Esophagus squamous epithelium (tissue), 5 donors: ENCODE results near the gene ZHX3. TPM values are rescaled to one million over a fixed set of nuclear protein-coding genes. Genes with fewer than 3 reads are reported as not detected.

ENCODE experiments used
- DNase-seq: peaks from one replicate; lab custom pipeline; 2025; lab: John Stamatoyannopoulos, UW
- H3K27ac ChIP-seq, 4 donors: fragments of 200-600 bp; sonication (generic); one replicate each; pipeline ENCODE4 v1.5.1; 2016 to 2019; ENCODE audit warnings: mild to moderate bottlenecking in 1 of 4
- H3K27me3 ChIP-seq, 4 donors: fragments of 200-600 bp; sonication (generic); 1 replicate in 3 of 4; 2 replicates in 1 of 4; pipeline versions ENCODE4 v1.5.1 to v1.6.0; 2017 to 2021; ENCODE audit warnings: antibody characterized with exemption in 1 of 4
- H3K36me3 ChIP-seq, 3 donors: fragments of 200-600 bp; sonication (generic); one replicate each; pipeline ENCODE4 v1.5.1; 2016 to 2019
- H3K4me1 ChIP-seq, 3 donors: fragments of 200-600 bp; sonication (generic); one replicate each; pipeline ENCODE4 v1.5.1; 2017 to 2019
- H3K4me3 ChIP-seq, 4 donors: fragments of 200-600 bp; sonication (generic); 1 replicate in 3 of 4; 2 replicates in 1 of 4; pipeline ENCODE4 v1.5.1; 2016 to 2019; ENCODE audit warnings: mild to moderate bottlenecking in 2 of 4, moderate library complexity in 1 of 4
- H3K9me3 ChIP-seq, 3 donors: fragments of 200-600 bp; sonication (generic); one replicate each; pipeline ENCODE4 v1.5.1; 2016 to 2019
- CTCF ChIP-seq, 6 experiments: fragments of 450-650 bp in 4 of 6; fragments of 200-600 bp in 2 of 6; sonication (generic) in 2 of 6; IDR thresholded peaks; one replicate each; pipeline ENCODE4 v1.5.1; 2016 to 2019; ENCODE audit warnings: antibody characterized with exemption in 6 of 6, mild to moderate bottlenecking in 4 of 6, moderate library complexity in 4 of 6
- POLR2A ChIP-seq, 4 donors: fragments of 450-650 bp; IDR thresholded peaks; one replicate each; pipeline ENCODE4 v1.6.1; 2017; ENCODE audit warnings: antibody characterized with exemption in 4 of 4, mild to moderate bottlenecking in 4 of 4, moderate library complexity in 3 of 4
- WGBS, 2 donors: methylation state at CpG; one replicate each; pipeline ENCODE4 v1.1.5; 2018; 5-methylcytosine and 5-hydroxymethylcytosine counted together
- intact Hi-C: fragments of 100-400 bp; cut with DNase I; formaldehyde crosslinking; loops from one replicate; pipeline ENCODE4 v1.15.0; 2022
- total RNA-seq, 4 donors: library from RNA; depleted of rRNA; stranded (reverse); fragments of >200 nt; gene quantifications; one replicate each; pipeline ENCODE4 v1.1.0, GENCODE V29; 2016
- donor health status: DM: yes; HTN: yes; CAD: no.

ZHX3 gene
- total RNA-seq, 4 donors from 2014 or later = 13.6 to 30.3 (median 15.5) TPM

DNA sequence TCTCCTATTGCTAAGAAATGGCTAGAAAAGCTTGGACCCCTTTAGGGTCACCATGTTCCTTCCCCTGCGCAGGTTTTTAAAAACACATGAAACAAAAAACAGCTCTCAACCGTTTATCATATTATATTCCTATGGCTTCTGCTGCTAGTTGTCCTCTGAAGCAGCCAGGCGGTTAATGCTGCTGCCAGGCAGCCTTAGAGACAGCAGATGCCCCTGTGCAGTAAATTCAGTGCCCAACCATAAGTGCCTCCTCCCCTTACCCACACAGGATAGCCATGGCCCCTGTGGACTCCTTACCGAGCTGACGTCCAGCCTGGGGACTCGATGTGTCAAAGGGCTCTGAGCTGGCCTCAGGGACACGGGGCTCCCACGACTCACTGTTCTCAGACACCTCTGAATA lies 115.8 kb downstream of the ZHX3 start:
- Histone ChIP-seq H3K27me3 (no peaks in the 10 kb centered on the region), H3K4me3 (no peak overlapping the region), H3K9me3 (peaks cover 0 to 14% (median 13%) of the 10 kb centered on the region in 3 donors), H3K36me3 (peaks cover 0 to 55% (median 0%) of the 10 kb centered on the region in 3 donors), H3K27ac (no peak overlapping the region), H3K4me1 (peaks cover 0 to 10% (median 0%) of the 10 kb centered on the region in 3 donors)
- no peak for DNase-seq
- 87 to 92% methylated on average over 4 to 8 of the region's 8 CpGs for WGBS, 2 donors
- intact Hi-C loops = no loop called here
- TF ChIP-seq CTCF (IDR thresholded peaks at IDR 0.05) = no peak
- no peak for TF ChIP-seq POLR2A (IDR thresholded peaks at IDR 0.05)

GRCh38 chr20:41200446-41201202 lies 116.9 kb downstream of the ZHX3 start:
- intact Hi-C loops = no loop called here
- Histone ChIP-seq H3K4me3 (no peak overlapping the region), H3K27ac (no peak overlapping the region), H3K27me3 (no peaks in the 10 kb centered on the region), H3K9me3 (peaks cover 0 to 14% (median 13%) of the 10 kb centered on the region in 3 donors), H3K36me3 (peaks cover 0 to 55% (median 0%) of the 10 kb centered on the region in 3 donors), H3K4me1 (peaks cover 0 to 10% (median 0%) of the 10 kb centered on the region in 3 donors)
- no peak for DNase-seq
- no peak for TF ChIP-seq POLR2A (IDR thresholded peaks at IDR 0.05)
- TF ChIP-seq CTCF (IDR thresholded peaks at IDR 0.05) = no peak
- WGBS, 2 donors = 72 to 83% methylated on average over 3 of the region's 3 CpGs

DNA sequence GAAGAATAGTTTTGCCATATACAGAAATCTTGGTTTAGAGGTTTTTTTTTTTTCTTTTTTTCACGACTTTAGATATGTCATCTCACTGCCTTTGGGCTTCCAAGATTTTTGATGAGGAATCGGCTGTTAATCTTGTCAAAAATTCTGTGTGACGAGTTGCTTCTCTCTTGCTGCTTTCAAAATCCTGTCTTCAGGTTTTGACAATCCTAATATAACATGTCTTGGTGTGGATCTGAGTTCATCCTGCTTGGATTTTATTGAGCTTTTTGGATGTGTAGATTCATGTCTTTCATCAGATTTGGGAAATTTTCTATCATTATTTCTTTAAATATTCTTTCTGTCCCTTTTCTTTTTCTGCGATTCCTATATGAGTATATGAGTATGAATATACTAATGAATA lies 119.1 kb downstream of the ZHX3 start:
- TF ChIP-seq CTCF (IDR thresholded peaks at IDR 0.05) (no peak), POLR2A (IDR thresholded peaks at IDR 0.05) (no peak)

GRCh38 chr20:41196653-41197225 lies 120.8 kb downstream of the ZHX3 start:
- Histone ChIP-seq H3K27me3 (no peaks in the 10 kb centered on the region), H3K4me1 (no peaks in the 10 kb centered on the region), H3K27ac (no peak overlapping the region), H3K36me3 (peaks cover 0 to 35% (median 0%) of the 10 kb centered on the region in 3 donors), H3K9me3 (peaks cover 0 to 14% (median 13%) of the 10 kb centered on the region in 3 donors), H3K4me3 (no peak overlapping the region)
- no peak for TF ChIP-seq CTCF (IDR thresholded peaks at IDR 0.05)
- no peak for TF ChIP-seq POLR2A (IDR thresholded peaks at IDR 0.05)
- intact Hi-C loops = no loop called here
- 92% methylated on average over 1 of the region's 1 CpG for WGBS, 2 donors
- no peak for DNase-seq

More for the DNA sequence above, 119.1 kb downstream of the ZHX3 start:
- intact Hi-C loops = no loop called here
- Histone ChIP-seq H3K36me3 (peaks cover 0 to 41% (median 0%) of the 10 kb centered on the region in 3 donors), H3K4me3 (no peak overlapping the region), H3K9me3 (peaks cover 0 to 14% (median 13%) of the 10 kb centered on the region in 3 donors), H3K4me1 (no peaks in the 10 kb centered on the region), H3K27ac (no peak overlapping the region), H3K27me3 (no peaks in the 10 kb centered on the region)
- WGBS, 2 donors = 93 to 97% methylated on average over 4 of the region's 4 CpGs
- no peak for DNase-seq

- Histone ChIP-seq H3K36me3 (peaks cover 0 to 13% (median 0%) of the 10 kb centered on the region in 3 donors), H3K27me3 (no peaks in the 10 kb centered on the region), H3K4me3 (no peak overlapping the region), H3K9me3 (peaks cover 0 to 17% (median 10%) of the 10 kb centered on the region in 3 donors), H3K4me1 (no peaks in the 10 kb centered on the region), H3K27ac (no peak overlapping the region)
- 92 to 100% methylated on average over 3 of the region's 3 CpGs for WGBS, 2 donors
- TF ChIP-seq CTCF (IDR thresholded peaks at IDR 0.05) (no peak), POLR2A (IDR thresholded peaks at IDR 0.05) (no peak)
- intact Hi-C loops = no loop called here
- DNase-seq = no peak
These were observed 125.0 kb downstream of the ZHX3 start for GRCh38 chr20:41192575-41192974.
